GM12875 (cell line): ENCODE results near the gene SP110.

Experiments used
- H3K4me3 ChIP-seq: one replicate; pipeline ENCODE4 v1.5.1; 2011; ENCODE audit warnings: low read depth, low read length, control low read depth
- TF ChIP-seq, protein P1 (sequence below): IDR thresholded peaks from 2 replicates; pipeline ENCODE4 v1.5.1; 2011; ENCODE audit warnings: low read depth, mild to moderate bottlenecking, control low read depth, inconsistent platforms, low read length, moderate library complexity, borderline replicate concordance; ENCODE audit not compliant: insufficient read depth

SP110 gene

DNA sequence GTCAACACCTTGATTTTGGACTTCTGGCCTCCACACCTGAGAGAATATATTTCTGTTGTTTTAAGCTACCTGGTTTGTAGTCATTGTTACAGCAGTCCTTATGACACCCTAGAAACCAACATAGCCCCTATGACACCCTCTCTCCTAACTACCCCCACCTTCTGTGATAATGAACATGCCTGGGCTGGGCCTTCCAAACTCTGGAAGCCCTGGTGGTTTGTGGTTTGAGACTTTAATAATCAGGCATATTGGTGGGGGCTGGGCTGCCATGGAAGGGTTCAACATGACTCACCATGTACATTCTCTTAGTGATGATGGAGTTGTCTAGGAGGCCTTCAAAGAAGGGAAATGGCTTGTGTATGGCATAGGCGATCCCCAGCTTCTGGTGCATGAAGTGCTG lies 3.3 kb downstream of the SP110 start:
- TF ChIP-seq, protein P1, sequence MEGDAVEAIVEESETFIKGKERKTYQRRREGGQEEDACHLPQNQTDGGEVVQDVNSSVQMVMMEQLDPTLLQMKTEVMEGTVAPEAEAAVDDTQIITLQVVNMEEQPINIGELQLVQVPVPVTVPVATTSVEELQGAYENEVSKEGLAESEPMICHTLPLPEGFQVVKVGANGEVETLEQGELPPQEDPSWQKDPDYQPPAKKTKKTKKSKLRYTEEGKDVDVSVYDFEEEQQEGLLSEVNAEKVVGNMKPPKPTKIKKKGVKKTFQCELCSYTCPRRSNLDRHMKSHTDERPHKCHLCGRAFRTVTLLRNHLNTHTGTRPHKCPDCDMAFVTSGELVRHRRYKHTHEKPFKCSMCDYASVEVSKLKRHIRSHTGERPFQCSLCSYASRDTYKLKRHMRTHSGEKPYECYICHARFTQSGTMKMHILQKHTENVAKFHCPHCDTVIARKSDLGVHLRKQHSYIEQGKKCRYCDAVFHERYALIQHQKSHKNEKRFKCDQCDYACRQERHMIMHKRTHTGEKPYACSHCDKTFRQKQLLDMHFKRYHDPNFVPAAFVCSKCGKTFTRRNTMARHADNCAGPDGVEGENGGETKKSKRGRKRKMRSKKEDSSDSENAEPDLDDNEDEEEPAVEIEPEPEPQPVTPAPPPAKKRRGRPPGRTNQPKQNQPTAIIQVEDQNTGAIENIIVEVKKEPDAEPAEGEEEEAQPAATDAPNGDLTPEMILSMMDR = no peak
- no peak overlapping the region for H3K4me3 ChIP-seq

DNA sequence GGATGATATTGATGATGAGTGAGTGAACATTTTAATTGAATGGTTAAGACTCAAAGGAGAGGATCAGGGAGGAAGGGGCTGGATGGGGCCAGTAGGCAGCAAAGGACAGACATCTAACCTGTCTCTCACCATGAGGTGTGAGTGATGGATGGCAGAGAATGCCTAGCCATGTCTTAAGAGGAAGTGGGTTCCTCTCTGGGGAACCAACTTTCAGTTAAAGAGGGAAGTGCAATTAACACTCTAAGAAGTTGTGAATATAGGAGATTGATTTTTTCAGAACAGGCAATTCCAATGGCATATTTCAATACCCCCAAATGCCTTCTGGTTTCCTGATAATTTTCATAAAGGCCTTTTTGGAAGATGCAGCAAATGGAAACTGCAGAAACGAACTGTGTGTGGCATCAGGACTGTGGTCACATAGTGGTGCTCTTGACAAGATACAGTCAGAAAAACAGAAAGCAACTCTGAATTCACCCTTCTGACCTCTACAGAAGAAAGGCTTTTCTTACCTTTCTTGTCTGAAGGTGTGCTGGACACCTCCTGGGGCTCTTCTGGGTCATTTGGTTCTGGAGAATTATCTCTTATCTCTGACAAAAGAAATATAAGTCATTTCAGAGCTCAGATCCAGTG lies 10.2 kb downstream of the SP110 start:
- no peak overlapping the region for H3K4me3 ChIP-seq
- TF ChIP-seq, protein P1 = no peak

DNA sequence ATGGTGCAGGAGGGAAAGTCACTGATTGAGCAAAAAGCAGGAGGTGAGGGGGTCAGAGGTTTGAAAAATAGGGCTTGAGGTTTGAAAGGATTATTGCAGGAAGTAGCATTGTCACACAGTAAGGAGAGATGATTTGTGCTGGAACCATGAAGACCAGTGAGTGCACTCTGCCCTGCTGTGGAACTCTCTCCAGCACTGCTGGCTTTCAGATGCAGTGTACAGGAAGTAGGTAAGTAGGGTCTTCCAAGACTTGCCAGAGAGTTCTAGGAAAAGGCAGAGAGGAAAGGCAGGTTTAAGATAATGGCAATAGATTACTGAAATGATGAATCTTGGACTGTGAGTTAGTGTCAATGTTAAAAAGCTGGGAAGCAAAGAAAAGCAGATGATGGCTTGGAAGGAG lies 11.2 kb downstream of the SP110 start:
- TF ChIP-seq, protein P1 = no peak
- no peak overlapping the region for H3K4me3 ChIP-seq

DNA sequence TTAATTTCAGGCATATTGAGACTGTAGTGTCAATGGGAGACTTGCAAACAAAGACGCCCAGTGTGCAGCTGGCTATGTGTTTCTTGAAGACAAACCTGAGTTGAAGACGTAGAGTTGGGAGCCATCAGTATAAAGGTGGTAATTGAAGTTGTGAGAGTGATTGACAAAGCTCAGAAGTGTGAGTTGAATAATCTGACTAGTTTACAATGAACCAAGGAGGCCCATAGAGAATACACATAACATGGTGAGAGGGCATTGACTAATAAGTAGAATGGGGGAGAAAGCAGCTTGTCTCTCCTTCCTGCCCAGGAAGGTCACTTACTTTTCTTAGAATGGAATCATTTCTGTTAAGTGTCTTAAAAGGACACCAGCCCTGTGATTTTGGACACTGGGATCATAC lies 14.1 kb downstream of the SP110 start:
- no peak overlapping the region for H3K4me3 ChIP-seq
- TF ChIP-seq, protein P1 = no peak

DNA sequence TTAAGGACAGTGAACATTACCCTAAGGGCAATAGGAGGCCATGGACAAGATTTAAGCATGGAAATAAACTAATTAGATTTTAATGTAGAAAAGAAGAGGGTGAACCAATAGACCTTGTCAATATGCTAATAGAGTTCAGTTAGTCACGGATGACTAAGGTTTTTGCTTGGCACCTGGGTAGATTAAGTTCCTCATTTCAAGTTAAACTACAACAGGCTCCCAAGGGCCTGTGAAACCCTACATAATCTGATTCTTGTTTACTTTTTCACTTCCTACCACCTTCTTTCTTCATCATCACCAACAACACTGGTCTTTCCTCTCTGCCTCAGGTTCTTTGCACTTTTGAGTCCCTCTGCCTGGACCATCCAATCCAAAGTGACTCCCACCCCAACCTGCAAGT lies 14.8 kb downstream of the SP110 start:
- H3K4me3 ChIP-seq = no peak overlapping the region

DNA sequence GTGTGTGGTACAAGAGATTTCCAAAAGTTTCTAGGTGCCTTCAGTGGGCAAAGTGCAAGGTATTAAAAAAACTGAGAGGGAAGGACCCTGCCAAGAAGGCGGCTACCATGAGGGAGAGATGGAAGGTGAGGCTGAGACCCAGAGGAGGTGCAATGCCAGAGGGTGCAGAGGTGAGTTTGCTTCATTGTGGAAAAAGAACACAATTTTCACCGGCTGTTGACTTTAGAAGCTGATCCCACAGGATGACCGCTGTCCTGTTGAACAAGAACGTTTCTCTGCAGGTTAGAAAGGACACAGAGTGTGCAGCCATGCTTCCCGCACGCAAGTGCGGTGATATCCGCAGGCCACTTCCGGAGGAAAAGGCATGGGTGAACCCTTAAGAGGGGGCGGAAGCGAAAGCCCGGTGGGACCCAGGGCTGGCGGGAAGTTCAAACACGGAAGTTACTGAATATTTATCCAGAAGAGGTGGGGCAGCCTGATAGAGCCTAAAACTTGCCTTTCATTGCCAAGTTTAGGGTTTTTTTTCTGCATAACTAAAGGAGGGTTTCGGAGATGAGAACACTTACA lies 16.6 kb downstream of the SP110 start:
- no peak overlapping the region for H3K4me3 ChIP-seq

More for the DNA sequence above, 14.8 kb downstream of the SP110 start:
- TF ChIP-seq, protein P1 = no peak

DNA sequence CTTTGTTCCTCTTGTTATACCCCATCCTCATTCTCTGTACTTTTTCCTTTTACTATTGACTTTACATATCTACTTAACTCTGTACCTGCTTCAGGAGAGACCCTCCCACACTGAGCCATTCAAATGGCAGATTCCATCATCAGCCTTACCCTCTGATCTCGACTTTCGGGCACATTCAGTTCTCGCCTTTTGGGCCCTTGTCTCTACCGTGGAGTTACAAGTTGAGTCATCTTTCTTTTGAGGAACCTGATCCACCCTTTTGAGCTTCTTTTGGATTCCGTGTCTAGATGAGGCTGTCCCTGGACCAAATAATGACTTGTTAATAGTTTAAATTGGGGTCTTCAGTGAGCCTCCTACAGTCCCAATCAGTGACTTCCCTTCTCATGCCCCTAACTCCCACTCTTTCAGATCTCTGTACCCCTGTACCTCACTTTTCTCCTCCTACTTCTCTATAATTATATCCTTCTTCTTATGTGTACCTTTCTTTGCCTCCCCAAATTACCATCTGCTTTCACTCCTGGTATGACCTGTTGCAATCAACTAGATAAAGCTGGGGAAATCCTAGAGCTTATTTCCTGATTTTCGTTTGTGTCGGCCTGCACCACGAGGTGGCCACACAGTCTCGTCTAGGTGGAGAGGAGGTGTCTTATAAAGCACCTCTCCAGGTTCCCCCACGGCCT lies 17.2 kb downstream of the SP110 start:
- H3K4me3 ChIP-seq = no peak overlapping the region
- TF ChIP-seq, protein P1 = peak; percentile 36; the same call in 1 of the 2 replicates

More for the DNA sequence above, 16.6 kb downstream of the SP110 start:
- TF ChIP-seq, protein P1 = no peak
